HepG2 (cell line): ENCODE measurements around the gene EOMES. TPM values are rescaled to one million over a fixed set of nuclear protein-coding genes. Genes with fewer than 3 reads are reported as not detected.

Experiments used
- ATAC-seq: fragments of 200-7000 bp; cut with Tn5 transposase; 3 replicates; pipeline ENCODE4 v1.9.1; 2020; ENCODE audit warnings: mild to moderate bottlenecking, moderate library complexity
- BruUV-seq: library from RNA; stranded (reverse); fragments of 400-500 nt; replicated peaks from 2 replicates; lab custom pipeline; 2021; lab: Mats Ljungman, UMichigan
- CTCF ChIA-PET: fragments of 300-600 bp; formaldehyde crosslinking; extraction: SDS; loops from one replicate; lab custom pipeline; 2021; ENCODE audit warnings: low total read pairs, inconsistent platforms, low intra/inter-chr PET ratio; lab: Yijun Ruan, JAX
- POLR2A ChIA-PET: fragments of 350-600 bp; sonication (Branson Sonifier 250); formaldehyde crosslinking; loops from one replicate; lab custom pipeline; 2020; ENCODE audit warnings: antibody characterized with exemption, inconsistent platforms; lab: Yijun Ruan, JAX
- DNase-seq: peaks from one replicate; pipeline ENCODE4 v3.0.0-alpha.2; 2015; ENCODE audit warnings: low spot score
- FAIRE-seq: peaks from 3 replicates; lab custom pipeline; 2011; peaks lifted over from hg19 to GRCh38; lab: Jason Lieb, UNC
- H2AFZ ChIP-seq: one replicate; pipeline ENCODE4 v1.6.1; 2011; ENCODE audit warnings: low read length, inconsistent platforms
- H3K27ac ChIP-seq: fragments of 300-600 bp; 3 replicates; pipeline ENCODE4 v1.8.0; 2011; ENCODE audit warnings: mixed run types, mild to moderate bottlenecking, mixed read lengths, low read length, inconsistent platforms; ENCODE audit not compliant: insufficient read depth; ENCODE audit errors: extremely low read length
- H3K27me3 ChIP-seq, 2 experiments: fragments of 200-600 bp in 1 of 2; 2 replicates in 1 of 2; 3 replicates in 1 of 2; pipeline versions ENCODE4 v1.6.0 to v1.8.0; 2011; ENCODE audit warnings: low read length in 2 of 2, mild to moderate bottlenecking in 2 of 2, moderate library complexity in 2 of 2, inconsistent platforms in 1 of 2; ENCODE audit not compliant: insufficient read depth in 2 of 2, control insufficient read depth in 1 of 2
- H3K36me3 ChIP-seq, 2 experiments: fragments of 200-600 bp in 1 of 2; replicated peaks in 1 of 2; 2 replicates in 1 of 2; 3 replicates in 1 of 2; pipeline versions ENCODE4 v1.5.1 to v1.8.0; 2011; ENCODE audit warnings: low read length in 2 of 2, inconsistent platforms in 1 of 2; ENCODE audit not compliant: insufficient read depth in 2 of 2, control insufficient read depth in 1 of 2
- H3K4me1 ChIP-seq: 2 replicates; pipeline ENCODE4 v1.5.1; 2012; ENCODE audit warnings: low read length, inconsistent platforms; ENCODE audit not compliant: insufficient read depth
- H3K4me2 ChIP-seq: 2 replicates; pipeline ENCODE4 v1.6.0; 2011; ENCODE audit warnings: low read depth, low read length, inconsistent platforms
- H3K4me3 ChIP-seq, 3 experiments: fragments of 200-600 bp in 1 of 3; sonication (generic), shearing (Covaris generic) in 1 of 3; replicated peaks in 1 of 3; 2 replicates each; pipeline ENCODE4 v1.5.1; 2011 to 2016; ENCODE audit warnings: low read length in 3 of 3, inconsistent platforms in 2 of 3, low read depth in 2 of 3, mild to moderate bottlenecking in 2 of 3, control low read depth in 1 of 3, mixed read lengths in 1 of 3; ENCODE audit not compliant: insufficient read depth in 1 of 3
- H3K79me2 ChIP-seq: one replicate; pipeline ENCODE4 v1.6.1; 2011; ENCODE audit warnings: low read length, inconsistent platforms; ENCODE audit not compliant: insufficient read depth
- H3K9ac ChIP-seq: 2 replicates; pipeline ENCODE4 v1.6.0; 2011; ENCODE audit warnings: mild to moderate bottlenecking, low read depth, low read length, inconsistent platforms; ENCODE audit not compliant: insufficient read depth
- H3K9me3 ChIP-seq: 2 replicates; pipeline ENCODE4 v1.5.1; 2012; ENCODE audit warnings: mild to moderate bottlenecking, low read length
- H4K20me1 ChIP-seq: 2 replicates; pipeline ENCODE4 v1.6.0; 2011; ENCODE audit warnings: inconsistent platforms, mild to moderate bottlenecking, low read length, moderate library complexity; ENCODE audit not compliant: insufficient read depth
- ATAD3A ChIP-seq: sonication (generic); formaldehyde crosslinking; IDR thresholded peaks from 2 replicates; pipeline ENCODE4 v1.4.0; 2020; ENCODE audit warnings: missing genetic modification reagents
- ELF4 ChIP-seq: sonication (generic); formaldehyde crosslinking; IDR thresholded peaks from 2 replicates; pipeline ENCODE4 v1.5.0; 2020; ENCODE audit warnings: missing genetic modification reagents, mild to moderate bottlenecking, moderate library complexity, borderline replicate concordance
- GABPA ChIP-seq, 2 experiments: IDR thresholded peaks; 2 replicates each; pipeline ENCODE4 v1.6.1; 2011 to 2016; ENCODE audit warnings: low read depth in 2 of 2, low read length in 1 of 2, missing biosample characterization in 1 of 2, missing genetic modification characterization in 1 of 2
- JUNB ChIP-seq: sonication (generic); formaldehyde crosslinking; IDR thresholded peaks from 2 replicates; pipeline ENCODE4 v1.8.0; 2022; ENCODE audit warnings: missing genetic modification reagents, mild to moderate bottlenecking, borderline replicate concordance
- KLF15 ChIP-seq: sonication (generic); formaldehyde crosslinking; IDR thresholded peaks from 2 replicates; pipeline ENCODE4 v1.8.1; 2023; ENCODE audit warnings: borderline replicate concordance, mild to moderate bottlenecking, inconsistent platforms, missing genetic modification reagents, mixed read lengths
- NFYC ChIP-seq: IDR thresholded peaks from 2 replicates; pipeline ENCODE4 v1.6.1; 2016; ENCODE audit warnings: missing genetic modification reagents, missing compliant biosample characterization
- PHF21A ChIP-seq: sonication (generic); formaldehyde crosslinking; IDR thresholded peaks from 2 replicates; pipeline ENCODE4 v1.5.0; 2020; ENCODE audit warnings: mild to moderate bottlenecking, missing genetic modification reagents
- RAD51 ChIP-seq: fragments of 450-650 bp; IDR thresholded peaks from 2 replicates; pipeline ENCODE4 v1.6.1; 2016; ENCODE audit warnings: borderline replicate concordance
- TBP ChIP-seq: sonication (generic); formaldehyde crosslinking; IDR thresholded peaks from 2 replicates; pipeline ENCODE4 v1.5.0; 2020; ENCODE audit warnings: missing genetic modification reagents
- TCF7 ChIP-seq: sonication (generic); IDR thresholded peaks from 2 replicates; pipeline ENCODE4 v1.6.1; 2016; ENCODE audit warnings: antibody characterized with exemption, low read depth
- TGIF2 ChIP-seq: IDR thresholded peaks from 2 replicates; pipeline ENCODE4 v1.6.1; 2016; ENCODE audit warnings: control low read depth, missing compliant biosample characterization
- ZNF720 ChIP-seq: sonication (generic); formaldehyde crosslinking; IDR thresholded peaks from 2 replicates; pipeline ENCODE4 v1.4.0; 2020; ENCODE audit warnings: missing genetic modification reagents
- ZSCAN9 ChIP-seq: IDR thresholded peaks from 2 replicates; pipeline ENCODE4 v1.6.1; 2016; ENCODE audit warnings: borderline replicate concordance
- WGBS: methylation state at CpG from one replicate; pipeline ENCODE4 v1.1.6; 2017; ENCODE audit warnings: low lambda C conversion rate; 5-methylcytosine and 5-hydroxymethylcytosine counted together
- in situ Hi-C: cut with HindIII; loops from 2 replicates; pipeline ENCODE4 v1.10.0; 2017; ENCODE audit warnings: low pct_unique_long_range_greater_than_20kb; ENCODE audit not compliant: extremely low pct_ligation_motif_present
- intact Hi-C: fragments of 100-400 bp; cut with micrococcal nuclease; formaldehyde crosslinking; loops from one replicate; pipeline ENCODE4 v1.10.0; 2022; ENCODE audit not compliant: unreplicated experiment
- polyA plus RNA-seq, 8 experiments: library from polyadenylated mRNA; depleted of rRNA in 3 of 8; stranded (reverse) in 7 of 8; unstranded in 1 of 8; fragments of >200 nt; fragmentation: Illumina TruSeq in 4 of 8; extraction: Trizol in 4 of 8; gene quantifications; 2 replicates each; pipeline versions ENCODE4 v1.2.1 to v1.2.3, GENCODE V29; 2011 to 2016; ENCODE audit warnings: low read depth in 4 of 8, missing spikeins in 1 of 8, mixed read lengths in 1 of 8; ENCODE audit not compliant: insufficient read depth in 1 of 8
- total RNA-seq, 5 experiments: library from RNA; depleted of rRNA; stranded (reverse); fragments of >200 nt; fragmentation: Illumina TruSeq; extraction: Trizol; gene quantifications; 2 replicates each; pipeline ENCODE4 v1.2.3, GENCODE V29; 2016; ENCODE audit warnings: low read depth in 1 of 5
- TF ChIP-seq, protein P1 (sequence below): sonication (generic); formaldehyde crosslinking; IDR thresholded peaks from 2 replicates; pipeline ENCODE4 v1.9.0; 2022; ENCODE audit warnings: missing genetic modification reagents, mild to moderate bottlenecking, borderline replicate concordance
- TF ChIP-seq, protein P2 (sequence below): sonication (generic); formaldehyde crosslinking; IDR thresholded peaks from 2 replicates; pipeline ENCODE4 v1.4.0; 2020; ENCODE audit warnings: missing genetic modification reagents
- TF ChIP-seq, protein P3 (sequence below): sonication (generic); formaldehyde crosslinking; IDR thresholded peaks from 2 replicates; pipeline ENCODE4 v1.4.0; 2020; ENCODE audit warnings: mild to moderate bottlenecking, missing genetic modification reagents

The EOMES gene
- total and polyA plus RNA-seq, 2 of the 13 experiments (the other 11 are each of a cell fraction or from before 2014, with no cell fraction given) = 0.11 to 0.12 TPM

DNA sequence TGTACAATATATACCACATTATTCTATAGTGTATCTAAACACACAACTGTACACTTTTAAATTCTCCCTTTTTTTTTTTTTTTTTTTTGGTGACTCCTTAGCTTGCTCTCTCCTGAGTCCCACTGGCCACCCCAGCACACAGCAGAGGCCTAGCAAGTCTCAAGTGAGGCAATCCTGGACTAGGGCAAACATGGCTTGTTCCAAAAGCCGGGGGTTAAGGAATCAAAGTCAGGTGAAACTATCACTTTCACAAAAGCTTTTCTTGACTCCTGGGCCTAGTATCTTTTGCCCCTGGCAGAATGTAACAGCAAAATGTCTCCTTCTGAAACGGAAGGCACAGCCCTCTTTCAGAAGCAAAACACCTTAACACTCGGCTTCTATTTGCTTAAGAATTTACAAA is 5.8 kb downstream of the EOMES start:
- H3K4me2 ChIP-seq = no peak overlapping the region
- POLR2A ChIA-PET = interaction anchor here (0.6 kb wide), 1 partner anchor 613 kb away, joined by 3 read pairs; no protein-coding TSS in a partner anchor
- no peak overlapping the region for H2AFZ ChIP-seq
- FAIRE-seq (no peak), DNase-seq (no peak), ATAC-seq (no peak)
- H3K4me3 ChIP-seq = no peak overlapping the region
- peaks cover 40% of the 10 kb centered on the region for H3K4me1 ChIP-seq
- no TSS peak for BruUV-seq
- WGBS = 8% methylated on average over 3 of the region's 3 CpGs
- H3K9me3 ChIP-seq = no peaks in the 10 kb centered on the region
- no peaks in the 10 kb centered on the region for H3K36me3 ChIP-seq
- in situ Hi-C loops (no loop called here), intact Hi-C loops (loop anchor here (10.0 kb wide), 1 partner anchor 168 kb away; no protein-coding TSS in a partner anchor)
- H3K79me2 ChIP-seq = no peaks in the 10 kb centered on the region
- CTCF ChIA-PET = no interaction called here
- 0 out of 2 replicates have a peak, but pooled peaks cover 3% of the 10 kb centered on the region for H4K20me1 ChIP-seq
- H3K27ac ChIP-seq = no peak overlapping the region
- H3K27me3 ChIP-seq = peaks cover 12 to 81% of the 10 kb centered on the region in 2 experiments
- H3K9ac ChIP-seq = no peak overlapping the region
- TF ChIP-seq, protein P1, sequence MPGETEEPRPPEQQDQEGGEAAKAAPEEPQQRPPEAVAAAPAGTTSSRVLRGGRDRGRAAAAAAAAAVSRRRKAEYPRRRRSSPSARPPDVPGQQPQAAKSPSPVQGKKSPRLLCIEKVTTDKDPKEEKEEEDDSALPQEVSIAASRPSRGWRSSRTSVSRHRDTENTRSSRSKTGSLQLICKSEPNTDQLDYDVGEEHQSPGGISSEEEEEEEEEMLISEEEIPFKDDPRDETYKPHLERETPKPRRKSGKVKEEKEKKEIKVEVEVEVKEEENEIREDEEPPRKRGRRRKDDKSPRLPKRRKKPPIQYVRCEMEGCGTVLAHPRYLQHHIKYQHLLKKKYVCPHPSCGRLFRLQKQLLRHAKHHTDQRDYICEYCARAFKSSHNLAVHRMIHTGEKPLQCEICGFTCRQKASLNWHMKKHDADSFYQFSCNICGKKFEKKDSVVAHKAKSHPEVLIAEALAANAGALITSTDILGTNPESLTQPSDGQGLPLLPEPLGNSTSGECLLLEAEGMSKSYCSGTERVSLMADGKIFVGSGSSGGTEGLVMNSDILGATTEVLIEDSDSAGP = no peak
- TF ChIP-seq ZNF720 (CRISPR knock-in tag) (no peak), ZSCAN9 (no peak), RAD51 (no peak), PHF21A (CRISPR knock-in tag) (no peak), TGIF2 (CRISPR knock-in tag) (no peak), JUNB (CRISPR knock-in tag) (no peak), TCF7 (no peak), NFYC (CRISPR knock-in tag) (no peak), GABPA (IDR thresholded peaks at IDR 0.05; ENCODE audit: low read depth, low read length) (no peak), GABPA (CRISPR knock-in tag; IDR thresholded peaks at IDR 0.05; ENCODE audit: low read depth) (no peak), TBP (CRISPR knock-in tag) (no peak), KLF15 (CRISPR knock-in tag) (no peak), ATAD3A (CRISPR knock-in tag) (no peak), ELF4 (CRISPR knock-in tag) (no peak)
- TF ChIP-seq, protein P2, sequence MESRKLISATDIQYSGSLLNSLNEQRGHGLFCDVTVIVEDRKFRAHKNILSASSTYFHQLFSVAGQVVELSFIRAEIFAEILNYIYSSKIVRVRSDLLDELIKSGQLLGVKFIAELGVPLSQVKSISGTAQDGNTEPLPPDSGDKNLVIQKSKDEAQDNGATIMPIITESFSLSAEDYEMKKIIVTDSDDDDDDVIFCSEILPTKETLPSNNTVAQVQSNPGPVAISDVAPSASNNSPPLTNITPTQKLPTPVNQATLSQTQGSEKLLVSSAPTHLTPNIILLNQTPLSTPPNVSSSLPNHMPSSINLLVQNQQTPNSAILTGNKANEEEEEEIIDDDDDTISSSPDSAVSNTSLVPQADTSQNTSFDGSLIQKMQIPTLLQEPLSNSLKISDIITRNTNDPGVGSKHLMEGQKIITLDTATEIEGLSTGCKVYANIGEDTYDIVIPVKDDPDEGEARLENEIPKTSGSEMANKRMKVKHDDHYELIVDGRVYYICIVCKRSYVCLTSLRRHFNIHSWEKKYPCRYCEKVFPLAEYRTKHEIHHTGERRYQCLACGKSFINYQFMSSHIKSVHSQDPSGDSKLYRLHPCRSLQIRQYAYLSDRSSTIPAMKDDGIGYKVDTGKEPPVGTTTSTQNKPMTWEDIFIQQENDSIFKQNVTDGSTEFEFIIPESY (CRISPR knock-in tag) = no peak
- TF ChIP-seq, protein P3, sequence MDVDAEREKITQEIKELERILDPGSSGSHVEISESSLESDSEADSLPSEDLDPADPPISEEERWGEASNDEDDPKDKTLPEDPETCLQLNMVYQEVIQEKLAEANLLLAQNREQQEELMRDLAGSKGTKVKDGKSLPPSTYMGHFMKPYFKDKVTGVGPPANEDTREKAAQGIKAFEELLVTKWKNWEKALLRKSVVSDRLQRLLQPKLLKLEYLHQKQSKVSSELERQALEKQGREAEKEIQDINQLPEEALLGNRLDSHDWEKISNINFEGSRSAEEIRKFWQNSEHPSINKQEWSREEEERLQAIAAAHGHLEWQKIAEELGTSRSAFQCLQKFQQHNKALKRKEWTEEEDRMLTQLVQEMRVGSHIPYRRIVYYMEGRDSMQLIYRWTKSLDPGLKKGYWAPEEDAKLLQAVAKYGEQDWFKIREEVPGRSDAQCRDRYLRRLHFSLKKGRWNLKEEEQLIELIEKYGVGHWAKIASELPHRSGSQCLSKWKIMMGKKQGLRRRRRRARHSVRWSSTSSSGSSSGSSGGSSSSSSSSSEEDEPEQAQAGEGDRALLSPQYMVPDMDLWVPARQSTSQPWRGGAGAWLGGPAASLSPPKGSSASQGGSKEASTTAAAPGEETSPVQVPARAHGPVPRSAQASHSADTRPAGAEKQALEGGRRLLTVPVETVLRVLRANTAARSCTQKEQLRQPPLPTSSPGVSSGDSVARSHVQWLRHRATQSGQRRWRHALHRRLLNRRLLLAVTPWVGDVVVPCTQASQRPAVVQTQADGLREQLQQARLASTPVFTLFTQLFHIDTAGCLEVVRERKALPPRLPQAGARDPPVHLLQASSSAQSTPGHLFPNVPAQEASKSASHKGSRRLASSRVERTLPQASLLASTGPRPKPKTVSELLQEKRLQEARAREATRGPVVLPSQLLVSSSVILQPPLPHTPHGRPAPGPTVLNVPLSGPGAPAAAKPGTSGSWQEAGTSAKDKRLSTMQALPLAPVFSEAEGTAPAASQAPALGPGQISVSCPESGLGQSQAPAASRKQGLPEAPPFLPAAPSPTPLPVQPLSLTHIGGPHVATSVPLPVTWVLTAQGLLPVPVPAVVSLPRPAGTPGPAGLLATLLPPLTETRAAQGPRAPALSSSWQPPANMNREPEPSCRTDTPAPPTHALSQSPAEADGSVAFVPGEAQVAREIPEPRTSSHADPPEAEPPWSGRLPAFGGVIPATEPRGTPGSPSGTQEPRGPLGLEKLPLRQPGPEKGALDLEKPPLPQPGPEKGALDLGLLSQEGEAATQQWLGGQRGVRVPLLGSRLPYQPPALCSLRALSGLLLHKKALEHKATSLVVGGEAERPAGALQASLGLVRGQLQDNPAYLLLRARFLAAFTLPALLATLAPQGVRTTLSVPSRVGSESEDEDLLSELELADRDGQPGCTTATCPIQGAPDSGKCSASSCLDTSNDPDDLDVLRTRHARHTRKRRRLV = no peak
